ENCODE measurements around the gene GPS2. TPM values are rescaled to one million over a fixed set of nuclear protein-coding genes. Genes with fewer than 3 reads are reported as not detected.
A peak's percentile ranks its signal among the peaks of the same experiment; 100 is the strongest.
"Not testable (repeated sequence)": the region's sequence is repeated elsewhere in the genome, so short reads cannot be mapped to it uniquely, and the experiment has no call there.

The GPS2 gene
- total RNA-seq, 2 donors from 2014 or later: 59.3 to 63.4 TPM

GRCh38 chr17:7346761-7347614 lies 31.8 kb upstream of the GPS2 start:
- no peak for DNase-seq
- intact Hi-C loops (cut with DNase I): loop anchor here in 1 of 2 donors (5.0 kb wide), 1 partner anchor 65 kb away; the partner anchor contains the start of gene SLC2A4
- ATAC-seq: no peak

GRCh38 chr17:7343250-7343649 lies 28.1 kb upstream of the GPS2 start:
- DNase-seq: no peak
- intact Hi-C loops (cut with DNase I): no loop called here
- no peak for ATAC-seq

DNA sequence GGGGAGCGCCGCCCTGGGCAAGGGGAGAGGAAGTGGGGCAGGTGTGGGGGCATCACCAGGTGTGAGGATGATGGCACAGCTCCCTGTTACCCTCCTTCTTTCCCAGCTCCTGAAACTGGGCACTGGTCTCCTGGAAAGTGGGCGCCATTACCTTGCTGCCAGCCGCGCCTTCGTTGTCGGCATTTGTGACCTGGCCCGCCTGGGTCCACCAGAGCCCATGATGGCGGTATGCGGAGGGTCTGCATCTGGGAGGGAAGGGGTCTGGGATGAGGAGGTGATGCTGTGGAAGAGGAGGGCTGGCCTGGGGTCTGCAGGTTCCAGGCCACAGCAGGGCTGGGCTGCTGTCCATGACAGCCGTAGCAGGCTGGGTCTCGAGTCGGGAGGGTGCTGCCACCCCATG lies 26.7 kb upstream of the GPS2 start:
- DNase-seq (no peak), ATAC-seq (no peak)
- intact Hi-C loops (cut with DNase I): no loop called here

GRCh38 chr17:7340179-7340578 lies 25.0 kb upstream of the GPS2 start:
- no peak for ATAC-seq
- no peak for DNase-seq
- intact Hi-C loops (cut with DNase I): no loop called here

- ATAC-seq; intact Hi-C loops (cut with DNase I); DNase-seq: not testable (repeated sequence)
Observed at GRCh38 chr17:7337600-7337999, 22.4 kb upstream of the GPS2 start.

DNA sequence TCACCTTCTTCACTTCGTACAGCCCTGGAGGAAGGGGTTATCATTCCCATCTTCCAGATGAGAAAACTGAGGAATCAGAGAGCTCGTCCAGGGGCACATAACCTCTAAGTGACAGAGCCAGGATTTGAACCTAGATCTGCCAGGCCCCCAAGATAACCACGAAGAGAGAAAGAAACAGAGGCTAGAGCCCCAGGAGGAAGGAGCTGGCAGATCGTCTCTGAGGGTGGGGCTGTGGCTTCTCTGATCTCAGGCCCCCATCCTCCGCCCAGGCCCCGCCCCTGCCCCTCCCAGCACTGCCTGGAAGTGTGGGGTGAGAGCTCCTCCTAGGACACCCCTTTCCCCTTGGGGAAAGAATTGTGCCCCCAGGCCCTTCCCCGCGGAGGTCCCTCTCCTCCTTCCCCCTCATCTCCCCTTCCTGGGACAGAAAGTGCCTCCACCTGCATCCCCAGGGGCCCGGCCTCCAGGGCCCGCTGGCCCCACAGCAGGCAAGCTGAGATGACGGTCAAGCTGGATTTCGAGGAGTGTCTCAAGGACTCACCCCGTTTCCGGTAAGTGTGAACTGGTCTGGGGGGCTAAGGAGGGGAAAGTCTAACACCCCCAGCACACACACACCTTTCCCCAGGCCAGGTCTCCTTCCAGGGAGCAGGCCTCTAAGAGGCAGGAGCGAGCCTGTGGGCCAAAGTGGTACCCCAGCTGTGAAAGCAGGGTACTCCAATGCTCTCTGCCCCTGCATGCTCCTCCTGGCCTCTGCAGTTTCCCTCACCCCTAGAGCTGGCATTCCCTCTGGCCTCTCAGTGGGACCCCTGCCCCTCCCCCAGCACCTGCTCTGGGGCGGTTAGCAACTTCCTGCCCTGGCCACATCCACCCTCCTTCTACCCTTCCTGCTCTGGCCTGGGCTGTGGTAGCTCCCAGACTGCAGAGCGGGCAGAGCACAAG lies 21.3 kb upstream of the GPS2 start, which contains the start of gene ACAP1:
ACAP1 (plus strand) TSS at position 290 of the 936 bp plus-strand sequence; CDS start at position 496, 206 bp downstream.
- DNase-seq (no peak), ATAC-seq (peak; percentile 65 to 86)
- intact Hi-C loops (cut with DNase I): no loop called here

DNA sequence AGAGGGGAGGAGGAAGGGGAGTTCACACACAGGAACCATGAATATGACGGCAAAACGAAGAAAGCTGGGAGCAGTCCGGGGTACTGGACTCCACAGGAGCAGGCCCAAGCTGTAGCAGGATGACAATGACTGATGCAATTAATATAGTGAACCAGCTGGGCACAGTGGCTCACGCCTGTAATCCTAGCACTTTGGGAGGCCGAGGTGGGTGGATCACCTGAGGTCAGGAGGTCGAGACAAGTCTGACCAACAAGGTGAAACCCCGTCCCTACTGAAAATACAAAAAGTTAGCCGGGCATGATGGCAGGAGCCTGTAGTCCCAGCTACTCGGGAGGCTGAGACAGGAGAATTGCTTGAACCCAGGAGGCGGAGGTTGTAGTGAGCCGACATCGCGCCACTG lies 20.6 kb upstream of the GPS2 start:
- DNase-seq; intact Hi-C loops (cut with DNase I); ATAC-seq: not testable (repeated sequence)

GRCh38 chr17:7334938-7335538 lies 19.9 kb upstream of the GPS2 start:
- DNase-seq (no peak), ATAC-seq (no peak)
- intact Hi-C loops (cut with DNase I): no loop called here

DNA sequence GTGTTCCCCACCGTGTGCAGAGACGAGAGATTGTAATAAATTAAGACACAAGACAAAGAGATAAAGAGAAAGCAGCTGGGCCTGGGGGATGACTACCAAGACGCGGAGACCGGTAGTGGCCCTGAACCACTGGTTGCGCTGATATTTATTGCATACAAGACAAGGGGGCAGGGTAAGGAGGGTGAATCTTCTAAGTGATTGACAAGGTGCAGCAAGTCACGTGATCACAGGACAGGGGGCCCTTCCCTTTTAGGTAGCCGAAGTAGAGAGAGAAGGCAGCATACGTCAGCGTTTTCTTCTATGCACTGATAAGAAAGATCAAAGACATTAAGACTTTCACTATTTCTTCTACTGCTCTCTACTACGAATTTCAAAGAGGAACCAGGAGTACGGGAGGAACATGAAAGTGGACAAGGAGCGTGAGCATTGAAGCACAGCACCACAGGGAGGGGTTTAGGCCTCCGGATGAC lies 17.5 kb upstream of the GPS2 start:
- intact Hi-C loops (cut with DNase I); ATAC-seq; DNase-seq: not testable (repeated sequence)

- DNase-seq: no peak
- intact Hi-C loops (cut with DNase I): no loop called here
- no peak for ATAC-seq
Observed at GRCh38 chr17:7332111-7332510, 17.0 kb upstream of the GPS2 start.

- intact Hi-C loops (cut with DNase I): no loop called here
- ATAC-seq: no peak
- DNase-seq: no peak
Observed at GRCh38 chr17:7330638-7331015, 15.5 kb upstream of the GPS2 start.

GRCh38 chr17:7329997-7330637 lies 15.0 kb upstream of the GPS2 start:
- intact Hi-C loops (cut with DNase I): no loop called here
- peak; percentile 69 to 81 for ATAC-seq
- peak; percentile 85 for DNase-seq

- peak; percentile 87 to 90 for ATAC-seq
- intact Hi-C loops (cut with DNase I): no loop called here
Observed at GRCh38 chr17:7329374-7329996, 14.3 kb upstream of the GPS2 start.

GRCh38 chr17:7328840-7329373 lies 13.7 kb upstream of the GPS2 start, which contains the start of gene NEURL4:
NEURL4 (minus strand) TSS chr17:7329335; CDS start chr17:7329312, 23 bp downstream.
- ATAC-seq: peak in 1 of 2 donors; percentile 18
- DNase-seq: no peak
- intact Hi-C loops (cut with DNase I): no loop called here

More at GRCh38 chr17:7329374-7329996, 14.3 kb upstream of the GPS2 start:
- peak; percentile 99 for DNase-seq

DNA sequence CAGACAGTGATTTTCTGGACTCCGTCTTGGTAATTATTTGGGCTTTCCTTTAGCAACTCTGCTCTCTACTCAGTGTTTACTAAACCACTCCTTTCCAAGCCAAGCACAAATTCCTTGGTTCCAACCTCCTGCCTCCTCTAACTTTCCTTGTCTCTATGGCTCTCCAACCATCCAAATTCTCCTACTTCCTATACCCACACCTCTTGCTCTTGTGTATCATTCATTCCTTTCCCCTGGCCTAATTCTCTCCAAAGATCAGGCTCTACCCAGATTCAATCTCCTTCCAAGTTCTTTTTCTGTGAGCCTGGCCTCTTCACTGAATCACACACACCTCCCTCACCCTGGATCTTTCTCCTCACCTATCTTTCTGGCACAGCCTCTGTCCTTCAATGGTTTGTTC lies 12.8 kb upstream of the GPS2 start:
- DNase-seq (no peak), ATAC-seq (no peak)
- intact Hi-C loops (cut with DNase I): no loop called here

GRCh38 chr17:7327501-7327900 lies 12.3 kb upstream of the GPS2 start:
- intact Hi-C loops (cut with DNase I): no loop called here
- DNase-seq (no peak), ATAC-seq (no peak)

GRCh38 chr17:7327056-7327455 lies 11.9 kb upstream of the GPS2 start:
- ATAC-seq (no peak), DNase-seq (no peak)
- intact Hi-C loops (cut with DNase I): no loop called here

GRCh38 chr17:7326186-7326585 lies 11.0 kb upstream of the GPS2 start:
- DNase-seq (no peak), ATAC-seq (no peak)
- intact Hi-C loops (cut with DNase I): no loop called here

Measured in left cardiac atrium (tissue), 4 donors.